ENCODE results near the gene ZDHHC11B. TPM values are rescaled to one million over a fixed set of nuclear protein-coding genes. Genes with fewer than 3 reads are reported as not detected.

The ZDHHC11B gene
- total and polyA plus RNA-seq, 2 of the 13 experiments (the other 11 are each of a cell fraction or from before 2014, with no cell fraction given) = 0.11 to 0.12 TPM

DNA sequence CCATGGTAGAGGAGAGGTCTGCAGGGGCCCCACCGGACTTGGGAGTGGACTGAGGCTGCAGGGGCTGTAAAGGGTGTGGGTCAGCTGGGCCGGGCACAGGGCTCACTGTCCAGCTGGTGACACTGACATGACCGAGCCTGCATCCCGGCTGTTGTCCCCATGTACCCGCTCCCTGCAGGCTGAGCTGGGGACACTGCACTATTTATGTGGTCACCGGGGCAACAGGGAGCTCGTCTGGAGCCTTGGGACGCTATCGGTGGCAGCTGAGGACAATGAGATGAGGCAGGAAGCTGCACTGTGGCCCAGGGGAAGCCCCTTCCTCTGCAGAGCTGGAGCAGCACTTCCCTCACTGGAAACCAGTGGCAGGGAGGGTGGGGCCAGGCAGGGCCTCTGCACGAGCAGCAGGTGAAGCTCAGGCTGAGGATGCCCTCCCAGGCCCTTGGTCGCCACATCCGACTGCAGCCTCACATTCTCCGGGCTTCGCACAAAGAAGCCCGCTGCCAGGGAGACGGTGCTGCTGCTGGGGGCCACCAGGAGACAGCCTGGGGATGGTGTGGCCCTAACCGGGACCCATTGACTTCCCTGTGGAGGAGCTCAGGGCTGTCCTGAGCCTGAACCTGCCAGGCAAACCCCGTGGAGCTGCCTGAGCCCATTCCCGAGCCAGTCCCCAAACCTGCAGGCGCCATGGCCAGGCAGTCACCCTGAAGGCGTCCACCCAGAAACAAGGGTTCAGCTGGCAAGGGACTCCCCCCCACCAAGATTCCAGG is 26.4 kb downstream of the ZDHHC11B start (continued):
- TF ChIP-seq, protein P1, sequence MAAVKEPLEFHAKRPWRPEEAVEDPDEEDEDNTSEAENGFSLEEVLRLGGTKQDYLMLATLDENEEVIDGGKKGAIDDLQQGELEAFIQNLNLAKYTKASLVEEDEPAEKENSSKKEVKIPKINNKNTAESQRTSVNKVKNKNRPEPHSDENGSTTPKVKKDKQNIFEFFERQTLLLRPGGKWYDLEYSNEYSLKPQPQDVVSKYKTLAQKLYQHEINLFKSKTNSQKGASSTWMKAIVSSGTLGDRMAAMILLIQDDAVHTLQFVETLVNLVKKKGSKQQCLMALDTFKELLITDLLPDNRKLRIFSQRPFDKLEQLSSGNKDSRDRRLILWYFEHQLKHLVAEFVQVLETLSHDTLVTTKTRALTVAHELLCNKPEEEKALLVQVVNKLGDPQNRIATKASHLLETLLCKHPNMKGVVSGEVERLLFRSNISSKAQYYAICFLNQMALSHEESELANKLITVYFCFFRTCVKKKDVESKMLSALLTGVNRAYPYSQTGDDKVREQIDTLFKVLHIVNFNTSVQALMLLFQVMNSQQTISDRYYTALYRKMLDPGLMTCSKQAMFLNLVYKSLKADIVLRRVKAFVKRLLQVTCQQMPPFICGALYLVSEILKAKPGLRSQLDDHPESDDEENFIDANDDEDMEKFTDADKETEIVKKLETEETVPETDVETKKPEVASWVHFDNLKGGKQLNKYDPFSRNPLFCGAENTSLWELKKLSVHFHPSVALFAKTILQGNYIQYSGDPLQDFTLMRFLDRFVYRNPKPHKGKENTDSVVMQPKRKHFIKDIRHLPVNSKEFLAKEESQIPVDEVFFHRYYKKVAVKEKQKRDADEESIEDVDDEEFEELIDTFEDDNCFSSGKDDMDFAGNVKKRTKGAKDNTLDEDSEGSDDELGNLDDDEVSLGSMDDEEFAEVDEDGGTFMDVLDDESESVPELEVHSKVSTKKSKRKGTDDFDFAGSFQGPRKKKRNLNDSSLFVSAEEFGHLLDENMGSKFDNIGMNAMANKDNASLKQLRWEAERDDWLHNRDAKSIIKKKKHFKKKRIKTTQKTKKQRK (IDR thresholded peaks at IDR 0.05; ENCODE audit: low read length) = no peak
- no peak for TF ChIP-seq SALL2 (CRISPR knock-in tag; IDR thresholded peaks at IDR 0.05)
- 0 out of 2 replicates have a peak, but pooled peaks have one; percentile 34 for TF ChIP-seq ZNF446 (CRISPR knock-in tag; IDR thresholded peaks at IDR 0.05)
- TF ChIP-seq, protein P2, sequence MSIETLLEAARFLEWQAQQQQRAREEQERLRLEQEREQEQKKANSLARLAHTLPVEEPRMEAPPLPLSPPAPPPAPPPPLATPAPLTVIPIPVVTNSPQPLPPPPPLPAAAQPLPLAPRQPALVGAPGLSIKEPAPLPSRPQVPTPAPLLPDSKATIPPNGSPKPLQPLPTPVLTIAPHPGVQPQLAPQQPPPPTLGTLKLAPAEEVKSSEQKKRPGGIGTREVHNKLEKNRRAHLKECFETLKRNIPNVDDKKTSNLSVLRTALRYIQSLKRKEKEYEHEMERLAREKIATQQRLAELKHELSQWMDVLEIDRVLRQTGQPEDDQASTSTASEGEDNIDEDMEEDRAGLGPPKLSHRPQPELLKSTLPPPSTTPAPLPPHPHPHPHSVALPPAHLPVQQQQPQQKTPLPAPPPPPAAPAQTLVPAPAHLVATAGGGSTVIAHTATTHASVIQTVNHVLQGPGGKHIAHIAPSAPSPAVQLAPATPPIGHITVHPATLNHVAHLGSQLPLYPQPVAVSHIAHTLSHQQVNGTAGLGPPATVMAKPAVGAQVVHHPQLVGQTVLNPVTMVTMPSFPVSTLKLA (IDR thresholded peaks at IDR 0.05) = 0 out of 2 replicates have a peak, but pooled peaks have one; percentile 18
- TF ChIP-seq ARHGAP35 (CRISPR knock-in tag; IDR thresholded peaks at IDR 0.05; ENCODE audit: borderline replicate concordance) = no peak
- no peak for TF ChIP-seq CC2D1A (CRISPR knock-in tag; IDR thresholded peaks at IDR 0.05)
- TF ChIP-seq HNF4A (CRISPR knock-in tag; IDR thresholded peaks at IDR 0.05) = peak; percentile 33; the same call in 1 of the 2 replicates
- TF ChIP-seq, protein P3, sequence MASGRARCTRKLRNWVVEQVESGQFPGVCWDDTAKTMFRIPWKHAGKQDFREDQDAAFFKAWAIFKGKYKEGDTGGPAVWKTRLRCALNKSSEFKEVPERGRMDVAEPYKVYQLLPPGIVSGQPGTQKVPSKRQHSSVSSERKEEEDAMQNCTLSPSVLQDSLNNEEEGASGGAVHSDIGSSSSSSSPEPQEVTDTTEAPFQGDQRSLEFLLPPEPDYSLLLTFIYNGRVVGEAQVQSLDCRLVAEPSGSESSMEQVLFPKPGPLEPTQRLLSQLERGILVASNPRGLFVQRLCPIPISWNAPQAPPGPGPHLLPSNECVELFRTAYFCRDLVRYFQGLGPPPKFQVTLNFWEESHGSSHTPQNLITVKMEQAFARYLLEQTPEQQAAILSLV (CRISPR knock-in tag; IDR thresholded peaks at IDR 0.05; ENCODE audit: borderline replicate concordance) = 0 out of 2 replicates have a peak, but pooled peaks have one; percentile 17
- TF ChIP-seq, protein P4, sequence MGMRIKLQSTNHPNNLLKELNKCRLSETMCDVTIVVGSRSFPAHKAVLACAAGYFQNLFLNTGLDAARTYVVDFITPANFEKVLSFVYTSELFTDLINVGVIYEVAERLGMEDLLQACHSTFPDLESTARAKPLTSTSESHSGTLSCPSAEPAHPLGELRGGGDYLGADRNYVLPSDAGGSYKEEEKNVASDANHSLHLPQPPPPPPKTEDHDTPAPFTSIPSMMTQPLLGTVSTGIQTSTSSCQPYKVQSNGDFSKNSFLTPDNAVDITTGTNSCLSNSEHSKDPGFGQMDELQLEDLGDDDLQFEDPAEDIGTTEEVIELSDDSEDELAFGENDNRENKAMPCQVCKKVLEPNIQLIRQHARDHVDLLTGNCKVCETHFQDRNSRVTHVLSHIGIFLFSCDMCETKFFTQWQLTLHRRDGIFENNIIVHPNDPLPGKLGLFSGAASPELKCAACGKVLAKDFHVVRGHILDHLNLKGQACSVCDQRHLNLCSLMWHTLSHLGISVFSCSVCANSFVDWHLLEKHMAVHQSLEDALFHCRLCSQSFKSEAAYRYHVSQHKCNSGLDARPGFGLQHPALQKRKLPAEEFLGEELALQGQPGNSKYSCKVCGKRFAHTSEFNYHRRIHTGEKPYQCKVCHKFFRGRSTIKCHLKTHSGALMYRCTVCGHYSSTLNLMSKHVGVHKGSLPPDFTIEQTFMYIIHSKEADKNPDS (CRISPR knock-in tag; IDR thresholded peaks at IDR 0.05) = peak; percentile 79
- TF ChIP-seq ZNF296 (CRISPR knock-in tag; conservative IDR thresholded peaks at IDR 0.05) = 0 out of 2 replicates have a peak, but pooled peaks have one; percentile 42
- TF ChIP-seq, protein P5, sequence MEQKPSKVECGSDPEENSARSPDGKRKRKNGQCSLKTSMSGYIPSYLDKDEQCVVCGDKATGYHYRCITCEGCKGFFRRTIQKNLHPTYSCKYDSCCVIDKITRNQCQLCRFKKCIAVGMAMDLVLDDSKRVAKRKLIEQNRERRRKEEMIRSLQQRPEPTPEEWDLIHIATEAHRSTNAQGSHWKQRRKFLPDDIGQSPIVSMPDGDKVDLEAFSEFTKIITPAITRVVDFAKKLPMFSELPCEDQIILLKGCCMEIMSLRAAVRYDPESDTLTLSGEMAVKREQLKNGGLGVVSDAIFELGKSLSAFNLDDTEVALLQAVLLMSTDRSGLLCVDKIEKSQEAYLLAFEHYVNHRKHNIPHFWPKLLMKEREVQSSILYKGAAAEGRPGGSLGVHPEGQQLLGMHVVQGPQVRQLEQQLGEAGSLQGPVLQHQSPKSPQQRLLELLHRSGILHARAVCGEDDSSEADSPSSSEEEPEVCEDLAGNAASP (CRISPR knock-in tag; IDR thresholded peaks at IDR 0.05; ENCODE audit: borderline replicate concordance) = peak; percentile 21; the same call in 1 of the 2 replicates
- TF ChIP-seq, protein P6, sequence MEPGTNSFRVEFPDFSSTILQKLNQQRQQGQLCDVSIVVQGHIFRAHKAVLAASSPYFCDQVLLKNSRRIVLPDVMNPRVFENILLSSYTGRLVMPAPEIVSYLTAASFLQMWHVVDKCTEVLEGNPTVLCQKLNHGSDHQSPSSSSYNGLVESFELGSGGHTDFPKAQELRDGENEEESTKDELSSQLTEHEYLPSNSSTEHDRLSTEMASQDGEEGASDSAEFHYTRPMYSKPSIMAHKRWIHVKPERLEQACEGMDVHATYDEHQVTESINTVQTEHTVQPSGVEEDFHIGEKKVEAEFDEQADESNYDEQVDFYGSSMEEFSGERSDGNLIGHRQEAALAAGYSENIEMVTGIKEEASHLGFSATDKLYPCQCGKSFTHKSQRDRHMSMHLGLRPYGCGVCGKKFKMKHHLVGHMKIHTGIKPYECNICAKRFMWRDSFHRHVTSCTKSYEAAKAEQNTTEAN (CRISPR knock-in tag; conservative IDR thresholded peaks at IDR 0.05) = no peak
- 0 out of 2 replicates have a peak, but pooled peaks have one; percentile 61 for TF ChIP-seq ZNF543 (CRISPR knock-in tag; IDR thresholded peaks at IDR 0.05)
